Type B pancreatic cell (in vitro differentiated cells): ENCODE results near the gene BCL11A. TPM values are rescaled to one million over a fixed set of nuclear protein-coding genes. Genes with fewer than 3 reads are reported as not detected.

Experiments used
- DNase-seq: peaks from one replicate; pipeline ENCODE4 v3.0.0; 2021; ENCODE audit warnings: mixed read lengths; ENCODE audit not compliant: unreplicated experiment; ENCODE audit errors: extremely low spot score
- H3K27ac Mint-ChIP-seq: 2 replicates; pipeline ENCODE4 v1.8.0; 2021; ENCODE audit warnings: mild to moderate bottlenecking, mixed read lengths
- H3K27me3 Mint-ChIP-seq: 2 replicates; pipeline ENCODE4 v1.8.0; 2021; ENCODE audit warnings: mixed read lengths
- H3K36me3 Mint-ChIP-seq: 2 replicates; pipeline ENCODE4 v1.8.0; 2021; ENCODE audit warnings: mixed read lengths
- H3K4me1 Mint-ChIP-seq: one replicate; pipeline ENCODE4 v1.8.0; 2021; ENCODE audit warnings: mixed read lengths; ENCODE audit not compliant: unreplicated experiment
- H3K4me3 Mint-ChIP-seq: 2 replicates; pipeline ENCODE4 v1.8.0; 2021; ENCODE audit warnings: mild to moderate bottlenecking, mixed read lengths
- H3K9me3 Mint-ChIP-seq: 2 replicates; pipeline ENCODE4 v1.8.0; 2021; ENCODE audit warnings: mixed read lengths
- CTCF ChIP-seq: fragments of 200-600 bp; sonication (generic); conservative IDR thresholded peaks from 2 replicates; pipeline ENCODE4 v1.5.0; 2021; ENCODE audit warnings: antibody characterized with exemption, mild to moderate bottlenecking
- total RNA-seq: library from RNA; stranded (reverse); gene quantifications from 2 replicates; pipeline ENCODE4 v1.2.1, GENCODE V29; 2021; ENCODE audit warnings: low replicate concordance

The BCL11A gene
- total RNA-seq, 1 donor from 2014 or later: 53.1 TPM

- Mint-ChIP-seq H3K9me3 (peaks cover 8% of the 10 kb centered on the region), H3K36me3 (peaks cover 4% of the 10 kb centered on the region), H3K4me1 (peaks cover 41% of the 10 kb centered on the region), H3K4me3 (no peak overlapping the region), H3K27me3 (peaks cover 33% of the 10 kb centered on the region), H3K27ac (no peak overlapping the region)
- no peak for DNase-seq
- TF ChIP-seq CTCF: no peak
Measured at GRCh38 chr2:60413069-60413813, 140.2 kb downstream of the BCL11A start.

GRCh38 chr2:60412620-60413019 is 140.8 kb downstream of the BCL11A start:
- Mint-ChIP-seq H3K27me3 (peaks cover 28% of the 10 kb centered on the region), H3K4me3 (no peak overlapping the region), H3K4me1 (peaks cover 41% of the 10 kb centered on the region), H3K27ac (no peak overlapping the region), H3K36me3 (peaks cover 4% of the 10 kb centered on the region), H3K9me3 (peaks cover 8% of the 10 kb centered on the region)
- no peak for DNase-seq
- TF ChIP-seq CTCF: no peak

GRCh38 chr2:60412027-60412426 is 141.4 kb downstream of the BCL11A start:
- Mint-ChIP-seq H3K36me3 (peaks cover 4% of the 10 kb centered on the region), H3K4me1 (peaks cover 41% of the 10 kb centered on the region), H3K4me3 (no peak overlapping the region), H3K27me3 (peaks cover 22% of the 10 kb centered on the region), H3K27ac (no peak overlapping the region), H3K9me3 (peaks cover 8% of the 10 kb centered on the region)
- DNase-seq: no peak
- no peak for TF ChIP-seq CTCF

GRCh38 chr2:60411295-60411694 is 142.2 kb downstream of the BCL11A start:
- no peak overlapping the region for H3K27ac Mint-ChIP-seq
- peaks cover 43% of the 10 kb centered on the region for H3K4me1 Mint-ChIP-seq
- peaks cover 4% of the 10 kb centered on the region for H3K36me3 Mint-ChIP-seq

GRCh38 chr2:60410456-60411146 is 142.9 kb downstream of the BCL11A start:
- peaks cover 13% of the 10 kb centered on the region for H3K27me3 Mint-ChIP-seq
- DNase-seq: no peak

More at GRCh38 chr2:60411295-60411694, 142.2 kb downstream of the BCL11A start:
- peaks cover 5% of the 10 kb centered on the region for H3K9me3 Mint-ChIP-seq
- no peak for TF ChIP-seq CTCF
- H3K4me3 Mint-ChIP-seq: no peak overlapping the region
- H3K27me3 Mint-ChIP-seq: peaks cover 16% of the 10 kb centered on the region
- no peak for DNase-seq

More at GRCh38 chr2:60410456-60411146, 142.9 kb downstream of the BCL11A start:
- peaks cover 42% of the 10 kb centered on the region for H3K4me1 Mint-ChIP-seq
- no peak overlapping the region for H3K27ac Mint-ChIP-seq
- TF ChIP-seq CTCF: no peak
- H3K4me3 Mint-ChIP-seq: no peak overlapping the region
- peaks cover 4% of the 10 kb centered on the region for H3K36me3 Mint-ChIP-seq
- H3K9me3 Mint-ChIP-seq: peaks cover 5% of the 10 kb centered on the region
